Stomach (tissue), 4 donors: Measurements from ENCODE around the gene LY86.

Experiments
- EP300 ChIP-seq: sonication (generic); formaldehyde crosslinking; IDR thresholded peaks from one replicate; pipeline ENCODE4 v1.6.1; 2017; ENCODE audit warnings: antibody characterized with exemption
- POLR2A ChIP-seq, 4 donors: fragments of 450-650 bp; IDR thresholded peaks; one replicate each; pipeline ENCODE4 v1.6.1; 2016; ENCODE audit warnings: antibody characterized with exemption in 4 of 4, control low read depth in 2 of 4, mild to moderate bottlenecking in 1 of 4, moderate library complexity in 1 of 4
- POLR2AphosphoS5 ChIP-seq, 3 donors: sonication (generic); formaldehyde crosslinking; IDR thresholded peaks; one replicate each; pipeline ENCODE4 v1.6.1; 2016; ENCODE audit warnings: antibody characterized with exemption in 3 of 3
- TF ChIP-seq, protein P1 (sequence below), 7 experiments: fragments of 450-650 bp in 4 of 7; fragments of 200-600 bp in 3 of 7; sonication (generic) in 3 of 7; IDR thresholded peaks; one replicate each; pipeline ENCODE4 v1.5.1; 2016 to 2019; ENCODE audit warnings: antibody characterized with exemption in 7 of 7, control low read depth in 2 of 7, mild to moderate bottlenecking in 1 of 7

DNA sequence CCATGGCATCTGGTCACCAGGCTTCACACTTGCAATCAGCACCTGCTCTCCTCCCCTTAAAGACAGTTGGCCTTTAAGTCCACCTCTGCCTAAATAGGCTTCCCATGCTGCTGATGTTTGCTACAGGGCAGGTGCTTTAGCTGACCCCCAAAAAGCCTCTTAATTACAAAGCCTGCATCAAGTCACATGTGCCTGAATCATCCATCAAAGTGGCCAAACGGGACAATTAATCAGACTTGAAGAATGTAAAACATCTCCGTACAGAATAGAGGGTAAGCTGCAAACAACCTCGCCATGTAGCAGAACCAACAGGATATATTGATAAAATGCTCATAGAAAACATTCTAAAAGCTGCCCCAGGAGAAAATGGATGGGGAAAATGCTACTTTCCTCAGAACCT, 7.4 kb downstream of the LY86 start:
- TF ChIP-seq, protein P1, sequence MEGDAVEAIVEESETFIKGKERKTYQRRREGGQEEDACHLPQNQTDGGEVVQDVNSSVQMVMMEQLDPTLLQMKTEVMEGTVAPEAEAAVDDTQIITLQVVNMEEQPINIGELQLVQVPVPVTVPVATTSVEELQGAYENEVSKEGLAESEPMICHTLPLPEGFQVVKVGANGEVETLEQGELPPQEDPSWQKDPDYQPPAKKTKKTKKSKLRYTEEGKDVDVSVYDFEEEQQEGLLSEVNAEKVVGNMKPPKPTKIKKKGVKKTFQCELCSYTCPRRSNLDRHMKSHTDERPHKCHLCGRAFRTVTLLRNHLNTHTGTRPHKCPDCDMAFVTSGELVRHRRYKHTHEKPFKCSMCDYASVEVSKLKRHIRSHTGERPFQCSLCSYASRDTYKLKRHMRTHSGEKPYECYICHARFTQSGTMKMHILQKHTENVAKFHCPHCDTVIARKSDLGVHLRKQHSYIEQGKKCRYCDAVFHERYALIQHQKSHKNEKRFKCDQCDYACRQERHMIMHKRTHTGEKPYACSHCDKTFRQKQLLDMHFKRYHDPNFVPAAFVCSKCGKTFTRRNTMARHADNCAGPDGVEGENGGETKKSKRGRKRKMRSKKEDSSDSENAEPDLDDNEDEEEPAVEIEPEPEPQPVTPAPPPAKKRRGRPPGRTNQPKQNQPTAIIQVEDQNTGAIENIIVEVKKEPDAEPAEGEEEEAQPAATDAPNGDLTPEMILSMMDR (IDR thresholded peaks at IDR 0.05) = no peak
- no peak for TF ChIP-seq POLR2A (IDR thresholded peaks at IDR 0.05)
- TF ChIP-seq POLR2AphosphoS5 (IDR thresholded peaks at IDR 0.05) = no peak
- TF ChIP-seq EP300 = no peak
